Measurements from ENCODE around the gene ANAPC7.
"Not testable (repeated sequence)": the region's sequence is repeated elsewhere in the genome, so short reads cannot be mapped to it uniquely, and the experiment has no call there.

The ANAPC7 gene

GRCh38 chr12:110348431-110349059, 55.0 kb downstream of the ANAPC7 start:
- no peak for DNase-seq (ENCODE audit: low read depth)

- DNase-seq (ENCODE audit: low read depth), result no peak
These were observed 55.7 kb downstream of the ANAPC7 start for GRCh38 chr12:110347767-110348166.

DNA sequence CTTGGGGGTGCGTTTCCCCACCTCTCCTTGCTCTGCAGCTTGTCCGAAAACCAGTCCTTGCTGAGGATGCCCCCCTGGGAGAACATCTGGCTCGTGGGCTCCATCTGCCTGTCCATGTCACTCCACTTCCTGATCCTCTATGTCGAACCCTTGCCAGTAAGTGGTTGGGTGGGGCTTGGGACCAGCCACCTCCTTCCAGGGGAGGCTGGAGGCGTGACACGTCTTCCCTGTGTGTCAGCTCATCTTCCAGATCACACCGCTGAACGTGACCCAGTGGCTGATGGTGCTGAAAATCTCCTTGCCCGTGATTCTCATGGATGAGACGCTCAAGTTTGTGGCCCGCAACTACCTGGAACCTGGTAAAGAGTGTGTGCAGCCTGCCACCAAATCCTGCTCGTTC, 57.5 kb downstream of the ANAPC7 start:
- DNase-seq (ENCODE audit: low read depth), result no peak

DNA sequence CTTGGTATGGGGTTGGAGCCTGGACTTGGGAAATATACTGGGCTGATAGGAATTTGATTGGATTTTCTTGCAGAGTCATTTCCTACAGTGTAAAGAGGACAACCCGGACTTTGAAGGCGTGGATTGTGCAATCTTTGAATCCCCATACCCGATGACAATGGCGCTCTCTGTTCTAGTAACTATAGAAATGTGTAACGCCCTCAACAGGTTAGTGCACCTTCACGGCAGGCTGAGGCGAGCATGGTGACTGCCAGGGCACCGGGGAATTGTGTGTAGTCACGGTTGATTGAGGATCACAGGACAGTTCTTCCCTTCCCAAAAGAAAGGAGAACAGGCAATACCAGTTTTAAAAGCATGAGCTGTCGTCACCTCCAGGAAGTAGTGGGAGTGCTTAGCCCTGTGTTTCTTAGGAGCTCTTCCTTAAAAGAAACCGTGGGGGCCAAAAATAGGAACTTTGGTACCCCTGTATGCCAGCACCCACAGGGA, 58.3 kb downstream of the ANAPC7 start:
- no peak for DNase-seq (ENCODE audit: low read depth)

DNA sequence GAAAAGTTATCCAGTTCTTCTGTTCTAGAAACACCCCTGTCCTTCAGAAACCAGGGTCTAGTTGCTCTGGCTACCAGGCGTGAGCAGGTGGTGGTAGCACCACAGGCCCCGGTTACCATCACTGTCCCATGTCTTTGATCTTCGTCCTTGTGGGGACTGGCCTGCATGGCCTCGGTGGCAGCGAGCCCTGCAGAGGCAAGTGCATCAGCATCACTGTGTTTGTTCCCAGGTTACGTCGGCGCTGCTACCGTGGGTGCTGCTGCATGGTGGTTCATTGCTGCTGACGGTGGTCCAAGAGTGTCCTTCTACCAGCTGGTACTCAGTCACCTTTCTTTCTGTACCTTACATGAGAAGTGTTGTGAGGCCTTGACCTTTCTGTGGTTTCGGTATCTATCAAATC, 58.9 kb downstream of the ANAPC7 start:
- no peak for DNase-seq (ENCODE audit: low read depth)

GRCh38 chr12:110343736-110344555, 59.6 kb downstream of the ANAPC7 start:
- no peak for DNase-seq (ENCODE audit: low read depth)

- no peak for DNase-seq (ENCODE audit: low read depth)
These were observed 60.4 kb downstream of the ANAPC7 start for GRCh38 chr12:110343114-110343513.

GRCh38 chr12:110342157-110342556, 61.4 kb downstream of the ANAPC7 start:
- no peak for DNase-seq (ENCODE audit: low read depth)

DNA sequence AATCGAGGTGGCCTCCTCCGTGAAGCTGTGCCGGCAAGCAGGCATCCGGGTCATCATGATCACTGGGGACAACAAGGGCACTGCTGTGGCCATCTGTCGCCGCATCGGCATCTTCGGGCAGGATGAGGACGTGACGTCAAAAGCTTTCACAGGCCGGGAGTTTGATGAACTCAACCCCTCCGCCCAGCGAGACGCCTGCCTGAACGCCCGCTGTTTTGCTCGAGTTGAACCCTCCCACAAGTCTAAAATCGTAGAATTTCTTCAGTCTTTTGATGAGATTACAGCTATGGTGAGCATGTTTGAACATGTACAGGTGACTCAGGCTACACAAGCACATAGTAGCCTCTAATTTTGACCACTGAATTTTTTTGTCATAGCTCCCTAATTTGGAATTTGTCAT, 62.8 kb downstream of the ANAPC7 start:
- DNase-seq (ENCODE audit: low read depth), result no peak

DNA sequence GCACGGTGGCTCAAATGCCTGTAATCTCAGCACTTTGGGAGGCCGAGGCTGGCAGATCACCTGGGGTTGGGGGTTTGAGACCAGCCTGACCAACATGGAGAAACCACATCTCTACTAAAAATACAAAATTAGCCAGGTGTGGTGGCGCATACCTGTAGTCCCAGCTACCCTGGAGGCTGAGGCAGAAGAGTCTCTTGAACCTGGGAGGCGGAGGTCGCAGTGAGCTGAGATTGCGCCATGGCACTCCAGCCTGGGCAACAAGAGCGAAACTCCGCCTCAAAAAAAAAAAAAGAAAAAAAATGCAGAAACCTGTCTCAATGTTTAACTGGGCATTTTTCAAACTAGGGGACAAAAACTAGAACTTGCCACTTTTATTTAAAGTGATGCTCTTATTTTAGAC, 63.2 kb downstream of the ANAPC7 start:
- not testable (repeated sequence) for DNase-seq (ENCODE audit: low read depth)

GRCh38 chr12:110339184-110339952, 64.1 kb downstream of the ANAPC7 start:
- no peak for DNase-seq (ENCODE audit: low read depth)

GRCh38 chr12:110338754-110339153, 64.8 kb downstream of the ANAPC7 start:
- no peak for DNase-seq (ENCODE audit: low read depth)

DNA sequence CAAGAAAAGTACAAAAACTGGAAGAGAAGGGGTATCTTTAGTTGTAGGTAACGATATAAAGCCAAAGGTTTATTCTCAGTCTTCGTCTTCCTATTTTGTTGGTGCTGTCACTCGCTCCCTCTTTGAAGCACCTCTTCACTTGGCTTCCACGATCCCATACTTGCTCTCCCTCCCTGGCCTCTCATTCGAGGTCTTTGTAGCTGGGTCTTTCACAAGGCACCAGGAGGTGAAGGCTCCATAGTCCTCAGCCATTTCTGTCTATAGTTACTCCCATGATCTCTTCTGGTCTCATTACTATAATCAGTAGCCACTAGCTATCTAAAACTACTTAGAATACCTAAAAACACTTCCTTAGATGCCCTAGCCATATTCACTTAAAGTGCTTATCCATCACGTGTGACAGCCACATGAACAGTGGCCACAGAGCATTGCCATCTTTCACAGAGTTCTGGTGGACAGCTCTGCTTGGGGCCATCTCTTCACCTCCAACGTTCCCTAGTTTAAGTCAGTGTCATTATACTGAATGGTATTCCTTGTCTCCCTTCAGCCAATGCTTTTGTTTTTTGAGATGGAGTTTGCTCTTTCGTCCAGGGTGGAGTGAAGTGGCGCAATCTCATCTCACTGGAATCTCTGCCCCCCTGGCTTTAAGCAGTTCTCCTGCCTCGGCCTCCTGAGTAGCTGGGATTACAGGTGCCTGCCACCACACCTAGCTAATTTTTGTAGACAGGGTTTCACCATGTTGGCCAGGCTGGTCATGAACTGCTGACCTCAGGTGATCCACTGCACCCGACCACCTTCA, 65.4 kb downstream of the ANAPC7 start:
- DNase-seq (ENCODE audit: low read depth), result no peak

DNA sequence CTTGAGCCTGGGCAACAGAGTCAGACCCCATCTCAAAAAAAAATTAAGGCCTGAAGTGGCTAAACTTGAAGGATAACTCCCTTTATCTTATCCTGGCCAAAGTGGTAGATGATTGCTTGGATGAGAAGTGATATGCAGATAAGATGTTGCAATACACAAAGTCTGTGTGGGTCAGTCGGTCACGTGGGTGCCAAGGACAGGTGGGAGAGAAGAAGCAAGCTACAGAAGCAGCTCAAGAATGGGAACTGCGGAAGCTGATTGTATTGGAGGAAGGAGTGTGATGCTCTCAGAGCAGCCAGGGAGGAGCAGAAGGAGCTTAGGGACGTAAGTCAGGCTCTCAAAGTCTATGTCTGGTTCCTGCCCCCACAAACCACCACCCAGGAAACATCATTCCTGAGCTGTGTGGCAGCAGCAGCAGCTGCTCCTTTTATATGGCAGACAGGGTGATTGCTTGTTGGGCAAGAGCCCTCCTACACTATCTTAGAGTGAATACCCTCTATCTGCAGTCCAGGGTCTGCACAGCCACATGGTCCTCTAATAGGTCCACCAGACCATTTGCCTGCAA, 67.9 kb downstream of the ANAPC7 start:
- no peak for DNase-seq (ENCODE audit: low read depth)

- no peak for DNase-seq (ENCODE audit: low read depth)
These were observed 70.3 kb downstream of the ANAPC7 start for GRCh38 chr12:110333201-110333600.

- DNase-seq (ENCODE audit: low read depth), result no peak
These were observed 73.0 kb downstream of the ANAPC7 start for GRCh38 chr12:110330544-110330943.

GRCh38 chr12:110330124-110330523, 73.4 kb downstream of the ANAPC7 start:
- no peak for DNase-seq (ENCODE audit: low read depth)

GRCh38 chr12:110329710-110330109, 73.8 kb downstream of the ANAPC7 start:
- no peak for DNase-seq (ENCODE audit: low read depth)
